ENCODE data around the gene HMGN1.

Gene HMGN1

DNA sequence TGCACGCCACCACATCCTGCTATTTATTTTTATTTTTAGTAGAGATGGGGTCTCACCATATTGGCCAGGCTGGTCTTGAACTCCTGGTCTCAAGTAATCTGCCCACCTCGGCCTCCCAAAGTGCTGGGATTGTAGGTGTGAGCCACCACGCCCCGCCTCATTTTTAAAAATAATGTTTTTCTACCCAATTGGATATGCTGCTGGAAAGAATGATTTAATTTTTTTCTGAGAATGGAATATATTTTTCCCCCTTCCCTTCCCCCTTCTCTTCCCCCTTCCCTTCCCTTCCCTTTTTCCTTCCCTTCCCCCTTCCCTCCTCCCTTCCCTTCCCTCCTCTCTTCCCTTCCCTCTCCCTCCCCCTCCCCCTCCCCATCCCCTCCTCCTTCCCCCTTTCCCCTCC lies 17.7 kb upstream of the HMGN1 start:
- DNase-seq = no peak

DNA sequence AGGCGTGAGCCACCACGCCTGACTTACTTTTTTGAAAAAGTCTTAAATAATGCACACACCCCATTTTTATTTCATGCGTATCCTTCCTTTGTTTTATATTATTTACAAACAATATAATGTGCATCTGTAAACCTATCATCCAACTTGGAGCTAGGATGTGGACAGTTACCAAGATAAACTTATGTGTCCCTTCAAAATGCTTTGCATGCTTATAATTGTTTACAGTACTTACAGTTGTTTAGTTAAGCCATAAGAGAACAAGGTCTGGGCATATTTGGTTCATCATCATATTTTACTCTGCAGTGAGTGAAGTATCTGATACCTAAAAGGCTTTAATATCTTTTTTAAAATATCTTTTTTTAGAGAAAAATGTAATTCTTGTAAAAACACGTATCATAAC lies 16.1 kb upstream of the HMGN1 start:
- no peak for DNase-seq

DNA sequence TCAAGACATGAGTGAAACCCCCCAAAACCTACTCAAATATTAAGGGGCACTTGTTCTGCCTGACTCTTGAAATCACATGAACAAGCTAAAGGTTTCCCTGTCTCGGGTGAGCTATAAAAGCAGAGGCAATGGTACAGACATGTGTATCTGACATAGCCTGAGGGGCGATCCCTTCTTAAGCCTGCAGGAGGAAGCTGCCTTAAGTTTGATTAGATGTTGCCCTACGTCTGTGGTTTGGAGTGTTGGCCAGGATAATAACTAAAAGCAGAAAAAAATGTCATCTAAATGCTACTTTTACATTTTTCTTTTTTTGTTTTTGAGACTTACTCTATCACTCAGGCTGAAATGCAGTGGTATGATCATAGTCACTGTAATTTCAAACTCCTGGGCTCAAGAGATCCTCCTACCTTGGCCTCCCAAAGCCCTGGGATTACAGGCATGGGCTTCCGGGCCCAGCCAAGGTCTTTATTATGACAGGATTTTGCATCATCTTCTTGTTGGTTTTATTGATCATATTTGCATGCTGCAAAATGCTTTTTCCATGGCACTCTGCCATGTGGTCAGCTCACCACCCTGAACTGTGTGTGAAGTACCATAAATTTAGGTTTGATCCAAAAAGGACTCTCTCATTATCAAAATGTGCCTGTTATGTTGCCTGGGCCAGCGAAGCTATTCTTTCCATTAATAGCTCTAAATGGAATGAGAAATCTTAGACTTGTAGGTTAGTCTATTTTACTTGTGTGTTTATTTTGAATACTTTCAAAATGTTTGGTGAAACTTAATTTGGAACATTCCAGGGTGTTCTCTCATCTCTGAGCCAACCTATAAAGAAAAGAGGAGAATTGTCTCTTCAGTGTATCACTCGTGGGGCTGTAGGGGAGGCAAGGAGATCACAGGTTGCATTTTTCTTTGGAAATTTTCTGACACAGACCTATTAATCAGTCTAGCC lies 15.0 kb upstream of the HMGN1 start:
- no peak for DNase-seq

DNA sequence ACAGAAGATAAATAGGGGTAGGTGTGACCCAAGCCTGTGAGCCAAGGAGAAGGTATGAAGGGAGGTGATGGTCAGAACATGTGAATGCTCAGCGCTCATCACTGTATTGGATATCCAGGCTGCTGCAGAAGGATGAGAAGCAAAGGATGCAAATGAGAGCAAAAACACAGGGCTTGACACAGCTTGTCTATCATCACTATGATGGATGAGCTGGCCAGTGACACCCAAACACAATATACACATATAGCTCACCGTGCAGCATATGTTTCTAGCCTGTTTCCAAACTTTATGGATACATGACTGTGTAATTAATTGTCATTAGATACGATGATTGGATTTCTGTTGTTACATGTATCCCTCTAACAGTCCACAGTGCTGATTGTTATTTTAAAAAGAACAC lies 13.8 kb upstream of the HMGN1 start:
- DNase-seq = no peak

DNA sequence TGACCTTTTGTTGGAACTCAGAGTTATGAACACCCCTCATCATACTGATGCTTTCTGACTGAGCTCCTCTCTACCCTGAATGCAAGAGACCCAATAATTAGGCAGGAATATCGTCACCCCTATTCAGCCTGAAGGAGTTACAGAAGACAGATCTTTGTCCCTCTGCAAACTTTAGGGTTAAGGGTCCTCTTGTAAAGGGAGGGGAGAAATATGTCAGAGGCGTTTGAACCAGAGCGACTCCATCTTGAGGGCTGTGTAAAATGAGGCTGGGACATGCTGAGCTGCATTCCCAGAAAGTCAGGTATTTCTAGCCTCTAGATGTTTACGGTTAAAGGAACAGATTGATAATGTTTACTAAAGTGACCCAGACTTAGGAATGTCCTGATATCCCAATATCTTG lies 10.5 kb upstream of the HMGN1 start:
- no peak for DNase-seq

DNA sequence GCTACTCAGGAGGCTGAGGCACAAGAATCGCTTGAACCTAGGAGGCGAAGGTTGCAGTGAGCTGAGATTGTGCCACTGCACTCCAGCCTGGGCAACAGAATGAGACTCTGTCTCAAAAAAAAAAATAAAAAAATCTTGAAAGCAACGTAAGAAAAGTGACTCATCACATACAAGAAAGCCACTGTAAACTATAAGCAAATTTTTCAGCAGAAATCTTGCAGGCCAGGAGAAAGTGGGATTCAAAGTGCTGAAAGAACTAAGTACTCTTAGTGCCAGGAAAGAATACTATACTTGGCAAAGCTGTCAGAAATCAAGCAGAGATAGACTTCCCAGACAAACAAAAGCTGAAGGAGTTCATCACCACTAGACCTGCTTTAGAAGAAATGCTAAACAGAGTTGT lies 4.4 kb upstream of the HMGN1 start:
- no peak for DNase-seq

DNA sequence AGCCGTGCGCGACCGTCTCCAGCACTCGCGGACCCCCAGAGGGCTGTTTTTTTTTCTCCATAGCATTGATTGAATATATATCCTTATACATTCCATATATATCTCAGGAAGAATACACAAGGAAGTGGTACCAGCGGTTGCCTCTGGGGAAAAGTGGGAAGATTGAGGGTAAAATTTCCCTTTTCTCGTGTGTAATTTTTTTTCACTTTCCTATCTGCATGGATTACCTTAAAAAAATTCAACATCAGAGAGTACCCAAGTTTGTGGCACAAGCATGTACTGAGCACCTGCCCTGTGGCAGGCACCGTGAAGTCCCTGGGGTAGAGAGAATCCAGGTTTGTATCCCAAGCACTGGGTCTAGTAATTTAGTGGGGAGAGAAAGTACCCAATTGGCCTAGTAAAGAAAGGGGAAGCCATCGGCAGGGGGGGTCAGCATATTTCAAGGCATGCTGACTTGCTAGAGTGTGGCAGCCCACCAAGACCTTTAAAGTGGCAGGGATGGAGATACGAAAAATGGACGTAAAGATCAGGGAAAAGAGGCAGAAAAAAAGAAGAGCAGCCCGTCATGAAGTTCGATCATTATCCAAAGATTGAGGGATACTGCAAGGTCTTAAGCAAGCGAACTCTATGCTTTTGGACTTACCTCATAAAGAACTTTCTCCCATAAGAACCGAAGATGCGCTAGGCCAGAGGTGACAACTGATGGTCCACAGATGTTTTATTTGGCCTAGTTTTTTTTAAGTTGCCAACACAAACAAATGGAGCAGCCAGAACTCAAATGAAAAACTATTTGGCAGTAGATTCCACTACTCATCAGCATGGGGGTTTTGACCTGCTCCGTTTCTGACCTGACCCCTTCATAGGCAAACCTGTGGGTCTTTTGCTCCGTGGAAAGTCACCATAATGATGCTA lies 1.5 kb upstream of the HMGN1 start:
- no peak for DNase-seq

DNA sequence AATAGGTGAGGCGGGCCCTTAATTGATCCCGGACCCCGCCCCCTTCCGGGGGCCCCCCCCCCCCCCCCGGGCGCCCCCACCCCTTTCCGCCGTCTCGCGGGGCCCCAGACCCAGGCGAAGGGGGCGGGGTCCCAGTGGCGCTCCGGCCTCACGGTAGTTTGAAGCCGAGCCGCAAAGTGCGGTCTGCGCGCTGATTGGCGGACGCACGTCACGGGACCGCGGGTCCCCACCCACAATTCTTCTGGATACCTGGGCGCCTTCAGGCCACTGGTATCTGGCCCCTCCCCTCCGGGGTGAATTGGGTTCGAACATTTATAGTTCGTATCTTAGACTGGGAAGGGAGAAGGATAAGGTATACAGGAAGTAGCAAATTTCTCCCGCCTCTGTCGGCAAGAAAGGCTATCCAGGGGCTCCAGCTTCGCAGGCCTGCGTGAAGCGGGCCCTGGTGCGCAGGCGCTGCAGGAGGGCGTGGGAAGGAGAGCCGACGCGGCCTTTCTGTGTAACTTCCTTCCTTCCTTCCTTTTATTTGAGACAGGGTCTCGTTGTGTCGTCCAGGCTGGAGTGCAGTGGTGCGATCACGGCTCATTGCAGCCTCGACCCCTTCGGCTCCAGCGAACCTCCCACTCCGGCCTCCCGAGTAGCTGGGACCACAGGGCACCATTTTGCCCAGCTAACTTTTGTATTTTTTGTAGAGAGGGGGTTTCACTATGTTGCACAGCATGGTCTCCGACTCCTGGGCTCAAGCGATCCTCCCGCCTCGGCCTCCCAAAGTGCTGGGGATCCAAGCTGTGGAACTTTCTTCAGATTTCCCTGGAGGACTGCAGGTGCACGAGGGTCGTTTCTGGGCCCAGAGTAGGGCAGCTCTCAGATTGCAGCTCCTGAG lies 564 bp upstream of the HMGN1 start:
- DNase-seq = peak; percentile 95

DNA sequence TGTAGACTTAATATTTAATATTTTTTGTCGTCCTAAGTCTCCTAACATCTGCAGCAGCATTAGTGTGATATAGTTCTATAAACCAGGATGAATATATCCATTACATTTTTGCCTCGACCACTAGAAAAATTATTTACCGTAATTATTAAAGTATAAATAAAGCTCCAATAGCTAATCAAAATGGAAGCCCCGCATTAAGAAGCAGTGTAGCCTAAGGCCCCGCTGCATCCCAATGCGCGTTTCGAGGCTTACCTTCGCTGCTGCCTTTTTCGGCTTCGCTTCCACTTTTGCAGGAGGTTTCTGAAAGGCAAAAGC lies 891 bp downstream of the HMGN1 start:
- no peak for DNase-seq

DNA sequence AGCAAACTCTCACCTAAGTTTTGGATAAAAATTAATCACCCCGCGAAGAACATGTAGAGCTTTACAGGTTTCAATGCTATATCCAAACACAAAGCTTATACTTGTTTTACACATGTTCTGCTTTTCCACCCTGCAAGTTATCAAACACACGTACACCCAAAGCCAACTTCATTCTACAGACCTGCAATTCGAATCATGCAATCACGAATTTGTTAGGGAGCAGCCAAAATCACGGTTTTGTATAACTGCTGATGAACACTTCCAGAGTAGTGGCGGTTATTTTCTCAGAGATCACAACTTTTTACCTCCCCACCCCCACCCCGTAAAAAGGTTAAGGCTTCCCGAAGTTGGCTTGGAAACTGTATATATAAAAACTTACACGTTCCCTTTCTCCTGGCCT lies 1.4 kb downstream of the HMGN1 start:
- peak; percentile 7 for DNase-seq

DNA sequence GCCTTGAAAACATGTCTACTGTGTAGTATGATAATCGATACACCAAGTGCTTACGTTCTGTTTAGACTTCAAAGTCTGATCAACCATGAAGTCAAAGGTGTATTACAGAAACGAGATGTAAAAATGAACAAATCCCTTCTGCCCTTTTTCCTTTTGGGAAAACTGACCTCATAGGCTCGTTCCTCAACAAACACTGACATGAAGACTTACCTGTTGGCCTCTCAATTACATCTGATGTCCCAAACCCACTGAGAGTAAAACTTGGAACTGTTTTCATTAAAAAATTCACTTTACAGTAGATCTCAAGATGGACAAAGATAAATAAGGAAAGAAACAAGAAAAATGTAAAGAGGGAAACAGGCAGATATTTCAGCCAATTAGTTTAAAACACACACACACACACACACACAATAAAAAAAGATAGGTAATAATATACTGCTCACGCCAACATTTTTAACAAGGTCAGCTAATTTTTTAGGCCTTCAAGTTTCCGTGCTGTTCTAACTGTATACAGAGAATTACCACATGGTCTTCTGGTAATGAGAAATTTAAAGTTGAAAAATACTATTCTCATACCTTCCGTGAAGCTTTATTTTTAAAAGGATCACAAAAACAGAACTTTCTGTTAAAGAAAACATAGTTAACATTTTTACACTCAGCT lies 2.1 kb downstream of the HMGN1 start:
- no peak for DNase-seq

DNA sequence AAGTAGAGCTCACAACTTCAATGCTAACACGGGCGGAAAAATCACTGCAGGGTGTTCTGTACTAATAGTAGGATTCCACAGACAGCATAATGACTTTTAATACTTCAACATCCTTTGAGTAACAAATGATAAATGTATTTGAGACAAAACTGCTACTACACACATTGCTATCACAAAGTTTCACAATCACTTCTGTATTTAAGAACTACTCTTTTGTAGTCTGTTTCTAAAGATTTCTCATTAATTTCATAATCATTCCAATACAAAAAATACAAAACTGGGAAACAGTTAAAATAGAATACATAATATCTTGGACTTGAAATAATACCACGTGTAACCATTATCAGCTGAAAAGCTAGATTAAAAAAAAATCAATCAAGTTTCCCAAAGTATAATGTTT lies 2.7 kb downstream of the HMGN1 start:
- DNase-seq = no peak

DNA sequence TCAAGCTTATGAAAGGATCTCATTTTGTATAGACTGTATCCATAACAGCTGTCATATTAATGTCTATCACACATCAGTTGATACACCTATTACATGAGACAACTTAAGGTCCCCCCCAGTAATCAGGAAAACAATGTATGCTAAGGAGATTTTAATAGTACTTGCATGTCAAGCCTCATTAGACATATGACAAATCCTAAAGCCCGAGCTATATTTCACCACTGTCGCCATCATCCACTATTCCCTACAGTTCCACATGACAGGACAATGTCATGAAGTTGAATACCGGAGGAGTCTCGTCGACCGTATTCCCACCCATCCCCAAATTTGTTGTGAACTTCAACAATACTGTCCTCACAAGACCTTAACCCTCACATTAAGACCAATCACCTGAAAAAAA lies 3.4 kb downstream of the HMGN1 start:
- DNase-seq = no peak

DNA sequence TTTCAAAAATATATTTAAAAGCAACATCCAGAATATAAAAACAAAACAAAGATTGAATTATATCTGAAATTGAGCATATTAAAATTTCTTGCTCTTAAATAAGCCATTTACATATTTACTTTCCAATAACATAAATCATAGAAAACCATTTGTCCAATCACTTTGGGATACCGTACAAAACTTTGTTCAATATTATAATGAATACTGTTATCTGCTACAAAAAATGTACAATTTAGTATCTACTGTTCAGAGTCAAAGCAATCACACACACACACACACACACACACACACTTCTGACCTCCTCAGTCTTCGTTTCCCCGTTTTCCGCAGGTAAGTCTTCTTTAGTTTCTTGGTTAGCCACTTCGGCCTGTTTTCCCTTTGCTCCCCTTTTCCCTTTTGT lies 4.0 kb downstream of the HMGN1 start:
- no peak for DNase-seq

DNA sequence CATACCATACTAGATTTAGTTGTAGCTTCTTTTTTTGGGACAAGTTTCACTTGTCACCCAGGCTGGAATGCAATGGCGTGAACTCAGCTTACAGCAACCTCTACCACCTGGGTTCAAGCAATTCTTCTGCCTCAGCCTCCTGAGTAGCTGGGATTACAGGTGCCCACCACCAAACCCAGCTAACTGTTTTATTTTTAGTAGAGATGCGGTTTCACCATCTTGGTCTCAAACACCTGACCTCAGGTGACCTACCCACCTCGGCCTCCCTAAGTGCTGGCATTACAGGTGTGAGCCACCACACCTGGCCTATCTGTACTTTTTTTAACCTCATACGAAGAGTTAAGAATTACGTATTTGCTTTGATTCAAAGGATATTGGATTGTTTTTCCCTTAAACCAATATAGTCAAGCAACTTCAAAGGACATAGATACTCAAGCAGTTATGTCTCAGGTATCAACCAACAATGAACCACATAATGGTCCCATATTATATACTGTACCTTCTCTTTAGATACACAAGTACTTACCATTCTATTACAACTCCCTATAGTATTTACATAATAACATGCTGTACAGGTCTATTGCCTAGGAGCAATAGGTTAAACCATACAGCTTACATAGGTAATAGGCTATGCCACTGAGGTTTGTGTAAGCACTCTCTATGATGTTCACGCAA lies 7.5 kb downstream of the HMGN1 start:
- DNase-seq = no peak

DNA sequence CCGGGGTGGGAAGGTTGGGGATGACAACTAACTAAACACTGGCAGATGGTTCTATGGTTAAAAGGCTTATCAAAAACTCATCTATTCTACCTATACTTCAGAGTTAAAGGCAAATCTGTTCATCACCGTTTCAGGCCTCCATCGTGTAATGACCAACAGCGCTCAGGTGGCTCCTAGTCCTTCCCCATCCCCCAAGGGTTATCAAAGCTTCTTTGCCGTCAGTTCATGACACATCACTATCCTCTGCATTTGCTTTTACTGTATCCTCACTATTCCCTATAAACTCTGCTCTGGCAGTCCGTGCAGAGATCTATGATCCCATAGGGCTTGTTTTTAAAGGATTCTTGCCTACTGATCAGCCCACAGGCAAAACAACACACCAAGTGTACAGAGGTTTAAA lies 8.2 kb downstream of the HMGN1 start:
- DNase-seq = no peak

DNA sequence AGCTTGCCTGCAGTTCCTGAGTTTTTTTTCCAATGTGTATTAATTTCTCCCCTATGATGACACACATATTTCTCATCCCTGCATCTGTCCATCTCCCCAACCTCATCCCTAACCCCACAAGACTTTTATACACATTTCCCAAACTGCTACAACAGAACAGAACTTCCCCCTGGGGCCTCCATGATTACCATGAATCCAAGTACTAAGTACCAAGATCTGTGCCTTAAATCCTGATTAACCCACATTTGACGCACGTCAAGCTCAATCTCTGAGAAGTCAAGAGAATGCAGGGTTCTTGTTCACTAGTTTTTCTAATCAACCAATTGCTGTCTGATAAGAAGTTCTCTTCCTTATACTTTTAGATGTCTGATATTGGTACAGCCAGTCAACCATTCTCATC lies 9.7 kb downstream of the HMGN1 start:
- no peak for DNase-seq

DNA sequence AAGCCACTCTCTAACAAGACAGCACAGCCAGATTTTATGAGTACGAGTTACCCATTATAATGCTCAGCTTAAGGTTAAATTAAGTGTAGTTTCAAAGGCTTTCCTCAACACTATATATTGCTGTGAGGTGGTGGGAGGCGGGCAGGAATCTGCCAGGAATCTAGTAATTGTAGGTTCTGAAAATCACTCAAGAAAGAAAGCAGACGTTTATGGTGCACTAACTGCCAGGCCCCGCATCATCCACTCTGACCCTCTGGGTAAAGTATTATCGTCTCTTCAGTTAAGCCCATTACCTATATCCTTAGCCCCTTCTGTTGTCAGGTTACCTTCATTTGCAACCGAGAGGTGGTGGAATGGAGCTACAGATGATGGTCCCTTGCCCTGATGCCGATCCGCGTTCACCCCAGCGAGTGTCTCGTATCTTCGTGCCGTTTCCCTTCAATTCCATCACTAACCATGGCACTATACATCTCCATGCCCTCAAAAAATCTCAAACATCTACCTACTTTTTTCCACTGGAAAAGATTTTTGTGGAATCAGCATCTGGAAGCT lies 12.4 kb downstream of the HMGN1 start:
- no peak for DNase-seq

DNA sequence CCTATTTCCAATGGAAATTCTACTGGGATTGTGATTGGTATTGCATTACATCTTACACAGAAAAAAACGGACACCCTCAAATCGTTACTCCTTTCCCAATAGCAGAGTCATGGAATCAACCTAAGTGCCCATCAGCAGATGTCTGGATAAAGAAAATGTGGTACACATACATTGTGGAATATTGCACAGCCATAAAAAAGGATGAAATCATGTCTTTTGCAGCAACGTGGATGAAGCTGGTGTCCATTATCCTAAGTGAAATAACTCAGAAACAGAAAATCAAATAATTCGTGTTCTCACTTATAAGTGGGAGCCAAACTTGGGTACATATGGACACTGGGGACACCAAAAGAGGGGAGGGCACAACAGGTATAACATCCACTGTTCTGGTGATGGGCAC lies 14.3 kb downstream of the HMGN1 start:
- DNase-seq = no peak

DNA sequence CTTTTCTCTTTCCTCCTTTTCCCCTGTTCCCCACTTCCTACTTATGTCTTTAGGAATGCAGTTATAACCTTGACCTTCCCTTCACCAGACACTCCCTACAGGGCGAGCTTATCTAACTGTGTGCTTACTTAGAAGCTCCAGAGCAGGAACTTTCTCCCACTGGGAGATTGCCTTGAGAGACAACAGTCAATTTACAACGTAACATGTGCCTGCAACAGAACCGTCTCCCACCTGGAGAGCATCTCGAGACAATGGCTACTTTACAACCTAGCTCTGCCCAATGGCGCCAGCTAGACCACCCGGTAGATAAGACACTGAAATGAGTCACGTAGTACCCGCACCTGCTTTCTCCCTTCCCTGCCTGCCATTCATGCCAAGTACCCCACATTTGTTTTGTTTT lies 16.7 kb downstream of the HMGN1 start:
- DNase-seq = no peak

DNA sequence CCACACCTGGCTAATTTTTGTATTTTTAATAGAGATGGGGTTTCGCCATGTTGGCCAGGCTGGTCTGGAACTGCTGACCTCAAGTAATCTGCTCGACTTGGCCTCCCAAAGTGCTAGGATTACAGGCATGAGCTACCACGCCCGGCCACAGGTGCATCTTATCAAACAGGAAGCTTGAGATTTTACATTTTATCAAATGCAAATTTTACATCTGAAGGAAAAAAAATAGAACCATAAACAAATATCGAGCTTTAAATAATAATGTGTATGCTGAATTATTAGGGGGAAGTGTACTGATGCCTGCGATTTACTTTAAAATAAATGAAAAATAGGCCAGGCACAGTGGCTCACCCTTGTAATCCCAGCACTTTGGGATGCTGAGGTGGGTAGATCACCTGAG lies 18.9 kb downstream of the HMGN1 start:
- DNase-seq = no peak

DNA sequence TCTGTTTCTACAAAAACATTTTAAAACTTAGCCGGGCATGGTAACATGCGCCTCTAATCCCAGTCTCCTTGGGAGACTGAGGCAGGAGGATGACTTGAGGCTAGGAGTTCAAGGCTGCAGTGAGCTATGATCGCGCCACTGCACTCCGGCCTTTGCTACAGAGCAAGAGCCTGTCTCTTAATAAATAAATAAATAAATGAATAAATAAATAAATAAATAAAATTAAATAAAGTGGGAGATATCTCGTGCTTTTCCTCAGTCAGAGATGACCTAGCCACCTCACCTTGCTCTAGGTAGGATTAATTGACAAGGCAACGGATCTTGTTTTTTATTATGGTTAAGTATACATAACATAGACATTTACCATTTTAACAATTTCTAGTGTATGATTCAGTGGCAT lies 21.2 kb downstream of the HMGN1 start:
- no peak for DNase-seq

Measured in EL (cell line).